PC-9 (cell line): Measurements from ENCODE around the gene COMT. TPM values are rescaled to one million over a fixed set of nuclear protein-coding genes. Genes with fewer than 3 reads are reported as not detected.

ENCODE experiments used
- BruUV-seq: library from RNA; stranded (reverse); fragments of 400-500 nt; replicated peaks from 2 replicates; lab custom pipeline; 2021; lab: Mats Ljungman, UMichigan
- CTCF ChIA-PET: fragments of 300-600 bp; sonication (Branson Sonifier 250); formaldehyde crosslinking; loops from one replicate; lab custom pipeline; 2022; ENCODE audit warnings: antibody characterized with exemption; lab: Charles Lee
- POLR2A ChIA-PET: fragments of 300-600 bp; sonication (Branson Sonifier 250); formaldehyde crosslinking; loops from one replicate; lab custom pipeline; 2022; ENCODE audit warnings: antibody characterized with exemption; ENCODE audit not compliant: unreplicated experiment; lab: Charles Lee
- DNase-seq, 2 experiments: peaks; one replicate each; pipeline versions ENCODE4 v3.0.0 to v3.0.0-alpha.2; 2015 to 2022; ENCODE audit warnings: mixed read lengths in 1 of 2
- H2AFZ ChIP-seq: fragments of 200-600 bp; sonication (generic); 2 replicates; pipeline ENCODE4 v1.8.1; 2017; ENCODE audit warnings: antibody characterized with exemption
- H3F3A ChIP-seq: fragments of 200-600 bp; sonication (generic); 2 replicates; pipeline ENCODE4 v1.8.1; 2017; ENCODE audit warnings: antibody characterized with exemption, mild to moderate bottlenecking, low read depth; ENCODE audit not compliant: insufficient read depth
- H3K27ac ChIP-seq: fragments of 200-600 bp; sonication (generic); 2 replicates; pipeline ENCODE4 v1.6.1; 2016; ENCODE audit warnings: mixed run types
- H3K27me3 ChIP-seq: fragments of 200-600 bp; sonication (generic); 2 replicates; pipeline ENCODE4 v1.6.1; 2016; ENCODE audit warnings: low read depth, mixed run types; ENCODE audit not compliant: insufficient read depth
- H3K36me3 ChIP-seq: fragments of 200-600 bp; sonication (generic); 2 replicates; pipeline ENCODE4 v1.6.1; 2016; ENCODE audit warnings: low read depth, mixed run types
- H3K4me1 ChIP-seq: fragments of 200-600 bp; sonication (generic); replicated peaks from 2 replicates; pipeline ENCODE4 v1.6.1; 2016; ENCODE audit warnings: mixed run types; ENCODE audit not compliant: insufficient read depth
- H3K4me2 ChIP-seq: fragments of 200-600 bp; sonication (generic); 2 replicates; pipeline ENCODE4 v1.6.1; 2017; ENCODE audit warnings: mixed run types
- H3K4me3 ChIP-seq: fragments of 200-600 bp; sonication (generic); 2 replicates; pipeline ENCODE4 v1.6.1; 2016; ENCODE audit warnings: mixed run types
- H3K79me2 ChIP-seq: fragments of 200-600 bp; sonication (generic); 2 replicates; pipeline ENCODE4 v1.6.1; 2017; ENCODE audit warnings: low read depth, mixed run types
- H3K9me2 ChIP-seq: fragments of 200-600 bp; sonication (generic); 2 replicates; pipeline ENCODE4 v1.8.1; 2017; ENCODE audit warnings: mild to moderate bottlenecking; ENCODE audit not compliant: insufficient read depth
- H3K9me3 ChIP-seq: fragments of 200-600 bp; sonication (generic); 2 replicates; pipeline ENCODE4 v1.8.1; 2016; ENCODE audit warnings: low read depth; ENCODE audit not compliant: insufficient read depth
- H4K20me1 ChIP-seq: fragments of 200-600 bp; sonication (generic); 2 replicates; pipeline ENCODE4 v1.8.1; 2017; ENCODE audit not compliant: insufficient read depth
- EZH2 ChIP-seq: fragments of 200-600 bp; sonication (generic); IDR thresholded peaks from 2 replicates; pipeline ENCODE4 v1.8.0; 2017; ENCODE audit warnings: antibody characterized with exemption, low read depth
- intact Hi-C: fragments of 100-400 bp; cut with micrococcal nuclease; formaldehyde crosslinking; loops from one replicate; pipeline ENCODE4 v1.10.0; 2022; ENCODE audit not compliant: unreplicated experiment
- total RNA-seq: library from RNA; stranded (reverse); gene quantifications from 2 replicates; pipeline ENCODE4 v1.2.3, GENCODE V29; 2021
- TF ChIP-seq, protein P1 (sequence below): fragments of 200-600 bp; sonication (generic); conservative IDR thresholded peaks from 2 replicates; pipeline ENCODE4 v1.6.1; 2017; ENCODE audit warnings: mixed run types, antibody characterized with exemption, mild to moderate bottlenecking, moderate library complexity

Gene COMT
- total RNA-seq, 1 experiment from 2014 or later, result 99.9 TPM

DNA sequence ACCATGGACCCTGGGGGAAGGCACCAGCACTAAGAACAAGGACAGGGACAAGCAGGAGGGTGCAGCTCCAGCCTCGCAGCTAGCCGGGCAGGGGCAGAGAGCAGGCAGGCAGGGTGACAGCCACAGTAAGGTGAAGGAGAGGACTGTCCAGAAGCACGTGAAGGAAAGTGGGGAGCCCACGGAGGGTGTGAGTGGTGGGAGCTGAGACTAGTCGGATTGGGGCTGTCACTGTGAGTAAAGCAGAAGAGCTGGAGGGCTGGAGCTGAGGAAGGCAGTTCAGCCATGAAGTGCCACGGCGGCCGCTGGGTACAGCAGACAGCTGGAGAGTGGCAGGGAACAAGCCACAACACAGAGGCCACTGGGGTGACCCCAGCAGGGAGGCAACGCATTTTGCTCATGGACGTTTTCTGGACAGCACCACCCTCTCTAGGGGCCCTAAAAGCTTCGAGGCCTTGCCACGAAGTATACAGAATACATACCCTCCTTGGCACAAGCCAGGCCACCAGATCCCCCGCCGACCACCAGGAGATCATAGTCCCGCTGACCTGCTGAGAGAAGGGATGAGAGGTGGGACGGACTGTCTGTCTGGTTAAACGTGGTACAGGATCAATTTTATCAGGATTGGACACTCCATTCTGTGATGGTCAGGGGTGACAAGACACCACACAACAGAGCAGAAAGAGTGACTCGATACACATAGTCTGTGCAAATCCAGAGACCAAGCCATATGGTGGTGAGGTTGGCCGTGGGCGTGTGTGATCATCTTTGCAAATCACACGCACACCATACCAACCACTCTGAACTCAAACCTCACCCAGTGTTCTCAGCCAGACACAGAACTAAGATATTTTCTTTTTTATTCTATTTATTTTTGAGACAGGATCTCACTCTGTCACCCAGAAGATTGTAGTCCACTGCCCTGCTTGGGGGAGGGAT lies 10.8 kb upstream of the COMT start:
- H3K4me2 ChIP-seq, result no peak overlapping the region
- no peaks in the 10 kb centered on the region for H3K79me2 ChIP-seq
- POLR2A ChIA-PET, result no interaction called here
- H3K36me3 ChIP-seq, result no peaks in the 10 kb centered on the region
- BruUV-seq, result no TSS peak
- no peak overlapping the region for H3K27ac ChIP-seq
- TF ChIP-seq, protein P1, sequence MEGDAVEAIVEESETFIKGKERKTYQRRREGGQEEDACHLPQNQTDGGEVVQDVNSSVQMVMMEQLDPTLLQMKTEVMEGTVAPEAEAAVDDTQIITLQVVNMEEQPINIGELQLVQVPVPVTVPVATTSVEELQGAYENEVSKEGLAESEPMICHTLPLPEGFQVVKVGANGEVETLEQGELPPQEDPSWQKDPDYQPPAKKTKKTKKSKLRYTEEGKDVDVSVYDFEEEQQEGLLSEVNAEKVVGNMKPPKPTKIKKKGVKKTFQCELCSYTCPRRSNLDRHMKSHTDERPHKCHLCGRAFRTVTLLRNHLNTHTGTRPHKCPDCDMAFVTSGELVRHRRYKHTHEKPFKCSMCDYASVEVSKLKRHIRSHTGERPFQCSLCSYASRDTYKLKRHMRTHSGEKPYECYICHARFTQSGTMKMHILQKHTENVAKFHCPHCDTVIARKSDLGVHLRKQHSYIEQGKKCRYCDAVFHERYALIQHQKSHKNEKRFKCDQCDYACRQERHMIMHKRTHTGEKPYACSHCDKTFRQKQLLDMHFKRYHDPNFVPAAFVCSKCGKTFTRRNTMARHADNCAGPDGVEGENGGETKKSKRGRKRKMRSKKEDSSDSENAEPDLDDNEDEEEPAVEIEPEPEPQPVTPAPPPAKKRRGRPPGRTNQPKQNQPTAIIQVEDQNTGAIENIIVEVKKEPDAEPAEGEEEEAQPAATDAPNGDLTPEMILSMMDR, result no peak
- no peak for TF ChIP-seq EZH2
- no peaks in the 10 kb centered on the region for H3K9me2 ChIP-seq
- no peak overlapping the region for H2AFZ ChIP-seq
- DNase-seq, result no peak
- H3F3A ChIP-seq, result no peaks in the 10 kb centered on the region
- H3K4me1 ChIP-seq, result no peaks in the 10 kb centered on the region
- CTCF ChIA-PET, result no interaction called here
- no peaks in the 10 kb centered on the region; the same call in 1 of the 2 replicates for H3K9me3 ChIP-seq
- intact Hi-C loops, result no loop called here
- H4K20me1 ChIP-seq, result no peaks in the 10 kb centered on the region
- no peaks in the 10 kb centered on the region for H3K27me3 ChIP-seq
- H3K4me3 ChIP-seq, result no peak overlapping the region

DNA sequence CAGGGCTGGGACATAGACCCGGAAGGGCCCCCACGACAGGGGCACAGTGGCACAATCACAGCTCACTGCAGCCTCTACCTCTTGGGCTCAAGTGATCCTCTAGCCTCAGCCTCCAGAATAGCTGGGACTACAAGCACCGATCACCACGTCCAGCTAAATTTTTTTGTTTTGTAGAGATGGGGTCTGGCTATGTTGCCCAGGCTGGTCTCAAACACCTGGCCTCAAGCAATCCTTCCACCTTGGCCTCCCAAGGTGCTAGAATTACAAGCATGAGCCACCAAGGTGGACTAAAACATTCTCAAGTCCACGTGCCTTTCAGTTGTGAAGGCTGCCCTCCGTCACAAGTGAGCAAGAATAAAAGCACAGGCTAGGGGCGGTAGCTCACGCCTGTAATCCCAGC lies 10.1 kb upstream of the COMT start:
- CTCF ChIA-PET, result no interaction called here
- Histone ChIP-seq H3K4me1 (no peaks in the 10 kb centered on the region), H3K4me3 (no peak overlapping the region), H3K9me3 (no peaks in the 10 kb centered on the region; the same call in 1 of the 2 replicates), H3K4me2 (no peak overlapping the region), H4K20me1 (no peaks in the 10 kb centered on the region), H3F3A (no peaks in the 10 kb centered on the region), H3K9me2 (no peaks in the 10 kb centered on the region), H3K27me3 (no peaks in the 10 kb centered on the region), H3K27ac (no peak overlapping the region), H3K36me3 (no peaks in the 10 kb centered on the region), H3K79me2 (no peaks in the 10 kb centered on the region), H2AFZ (no peak overlapping the region)
- DNase-seq, result no peak
- intact Hi-C loops, result no loop called here
- no TSS peak for BruUV-seq
- no peak for TF ChIP-seq EZH2
- TF ChIP-seq, protein P1, result no peak
- POLR2A ChIA-PET, result no interaction called here

DNA sequence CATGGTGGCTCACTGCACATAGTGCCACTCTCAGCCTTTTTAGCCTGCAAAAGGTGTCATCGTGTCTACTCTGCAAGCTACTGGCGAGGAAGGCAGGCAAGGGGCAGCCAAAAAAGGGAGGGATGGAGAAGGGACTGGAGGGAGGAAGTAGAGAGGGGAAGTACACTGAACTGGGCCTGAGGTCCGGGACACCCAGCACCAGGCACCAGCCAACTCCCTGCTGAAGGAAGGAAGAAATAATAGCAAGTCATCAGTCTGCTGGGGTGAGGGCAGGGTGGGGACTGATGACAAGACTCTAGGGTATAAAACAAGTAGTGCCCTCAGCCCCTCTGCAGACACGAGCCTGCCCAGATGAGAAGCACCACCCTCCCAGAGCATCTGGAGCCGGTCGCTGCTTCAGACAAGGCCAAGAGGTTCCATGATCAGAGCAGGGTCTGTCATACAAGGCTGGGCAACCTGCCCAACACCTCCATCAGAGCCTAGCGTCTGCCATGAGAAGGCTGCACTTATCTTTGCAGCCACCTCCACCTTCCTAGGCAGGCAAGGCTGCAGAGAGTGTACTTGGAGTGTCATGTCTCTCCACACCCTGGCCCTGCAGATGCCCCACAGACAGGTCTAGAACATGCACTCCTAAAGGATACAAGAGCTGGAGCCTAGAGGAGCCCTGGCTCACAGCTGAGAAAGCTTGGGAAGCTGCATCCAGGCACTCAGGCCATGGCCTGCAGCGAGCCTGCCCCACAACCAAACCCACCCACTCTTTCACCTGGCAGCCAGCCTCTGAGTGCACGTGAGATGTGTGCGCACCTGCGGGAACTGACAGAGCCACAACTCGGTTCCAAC lies 9.0 kb upstream of the COMT start:
- H3K27me3 ChIP-seq, result no peaks in the 10 kb centered on the region
- no peaks in the 10 kb centered on the region for H3K36me3 ChIP-seq
- no peaks in the 10 kb centered on the region for H3K79me2 ChIP-seq
- H4K20me1 ChIP-seq, result no peaks in the 10 kb centered on the region
- CTCF ChIA-PET, result no interaction called here
- no peaks in the 10 kb centered on the region for H3F3A ChIP-seq
- no peak overlapping the region for H2AFZ ChIP-seq
- H3K27ac ChIP-seq, result no peak overlapping the region
- DNase-seq, result no peak
- H3K9me3 ChIP-seq, result no peaks in the 10 kb centered on the region; the same call in 1 of the 2 replicates
- no peak overlapping the region for H3K4me2 ChIP-seq
- no TSS peak for BruUV-seq
- H3K4me1 ChIP-seq, result no peaks in the 10 kb centered on the region
- intact Hi-C loops, result no loop called here
- no peaks in the 10 kb centered on the region for H3K9me2 ChIP-seq
- POLR2A ChIA-PET, result no interaction called here
- no peak for TF ChIP-seq EZH2
- TF ChIP-seq, protein P1, result no peak
- no peak overlapping the region for H3K4me3 ChIP-seq
